Neuronal stem cell (in vitro differentiated cells): ENCODE data around the gene LYRM9.
A peak's percentile ranks its signal among the peaks of the same experiment; 100 is the strongest.

Experiments used
- DNase-seq: peaks from one replicate; pipeline ENCODE4 v3.0.0-alpha.2; 2013; ENCODE audit warnings: low spot score
- H2AFZ ChIP-seq: one replicate; pipeline ENCODE4 v1.6.1; 2013; ENCODE audit warnings: mild to moderate bottlenecking, low read length, inconsistent platforms
- H2AK5ac ChIP-seq: 2 replicates; pipeline ENCODE4 v1.6.1; 2013; ENCODE audit warnings: low read depth, mild to moderate bottlenecking, inconsistent platforms, low read length, moderate library complexity, mixed read lengths
- H2BK120ac ChIP-seq: 2 replicates; pipeline ENCODE4 v1.6.1; 2013; ENCODE audit warnings: low read depth, mild to moderate bottlenecking, inconsistent platforms, low read length, moderate library complexity, mixed read lengths
- H2BK12ac ChIP-seq: one replicate; pipeline ENCODE4 v1.6.1; 2013; ENCODE audit warnings: low read length, inconsistent platforms
- H2BK15ac ChIP-seq: 2 replicates; pipeline ENCODE4 v1.6.1; 2013; ENCODE audit warnings: mild to moderate bottlenecking, low read length, inconsistent platforms, mixed read lengths
- H2BK5ac ChIP-seq: one replicate; pipeline ENCODE4 v1.6.1; 2013; ENCODE audit warnings: inconsistent platforms, mild to moderate bottlenecking, low read length, moderate library complexity
- H3K14ac ChIP-seq: one replicate; pipeline ENCODE4 v1.6.1; 2013; ENCODE audit warnings: low read length, inconsistent platforms
- H3K18ac ChIP-seq: 2 replicates; pipeline ENCODE4 v1.6.1; 2013; ENCODE audit warnings: low read length, inconsistent platforms
- H3K23ac ChIP-seq: 2 replicates; pipeline ENCODE4 v1.6.1; 2013; ENCODE audit warnings: low read depth, mild to moderate bottlenecking, mixed read lengths, low read length, inconsistent platforms; ENCODE audit not compliant: poor library complexity
- H3K27ac ChIP-seq: replicated peaks from 3 replicates; pipeline ENCODE4 v1.5.1; 2013; ENCODE audit warnings: low read length, inconsistent platforms
- H3K27me3 ChIP-seq, 3 experiments: 2 replicates each; pipeline ENCODE4 v1.6.1; 2013; ENCODE audit warnings: low read length in 3 of 3, mild to moderate bottlenecking in 2 of 3, inconsistent platforms in 1 of 3, low read depth in 1 of 3, mixed read lengths in 1 of 3, moderate library complexity in 1 of 3; ENCODE audit not compliant: control insufficient read depth in 3 of 3, insufficient read depth in 3 of 3
- H3K36me3 ChIP-seq, 2 donors: replicated peaks in 1 of 2; 2 replicates each; pipeline ENCODE4 v1.6.1; 2013; ENCODE audit warnings: low read length in 2 of 2; ENCODE audit not compliant: control insufficient read depth in 2 of 2, insufficient read depth in 2 of 2
- H3K4ac ChIP-seq: 2 replicates; pipeline ENCODE4 v1.6.1; 2013; ENCODE audit warnings: inconsistent platforms, mild to moderate bottlenecking, low read length, moderate library complexity
- H3K4me1 ChIP-seq, 2 donors: 1 replicate in 1 of 2; 2 replicates in 1 of 2; pipeline ENCODE4 v1.6.1; 2013; ENCODE audit warnings: low read length in 2 of 2, low read depth in 1 of 2; ENCODE audit not compliant: control insufficient read depth in 2 of 2, insufficient read depth in 1 of 2
- H3K4me2 ChIP-seq: one replicate; pipeline ENCODE4 v1.6.1; 2013; ENCODE audit warnings: mild to moderate bottlenecking, low read length, inconsistent platforms; ENCODE audit not compliant: insufficient read depth, poor library complexity, severe bottlenecking
- H3K4me3 ChIP-seq, 2 donors: 2 replicates each; pipeline ENCODE4 v1.5.1; 2013; ENCODE audit warnings: low read length in 2 of 2, mild to moderate bottlenecking in 2 of 2, inconsistent platforms in 1 of 2, moderate library complexity in 1 of 2
- H3K79me1 ChIP-seq: one replicate; pipeline ENCODE4 v1.6.1; 2013; ENCODE audit warnings: low read depth, mild to moderate bottlenecking, inconsistent platforms, low read length, moderate library complexity
- H3K9ac ChIP-seq: one replicate; pipeline ENCODE4 v1.6.1; 2013; ENCODE audit warnings: mild to moderate bottlenecking, low read depth, low read length, inconsistent platforms; ENCODE audit not compliant: poor library complexity
- H3K9me3 ChIP-seq, 2 donors: replicated peaks in 1 of 2; 2 replicates each; pipeline versions ENCODE3 to v1.6.1; 2013; ENCODE audit warnings: low read length in 2 of 2, mild to moderate bottlenecking in 2 of 2, inconsistent platforms in 1 of 2, low read depth in 1 of 2, mixed read lengths in 1 of 2, moderate library complexity in 1 of 2; ENCODE audit not compliant: control insufficient read depth in 2 of 2, insufficient read depth in 1 of 2
- H4K8ac ChIP-seq: one replicate; pipeline ENCODE4 v1.6.1; 2013; ENCODE audit warnings: low read depth, mild to moderate bottlenecking, inconsistent platforms, low read length, moderate library complexity
- H4K91ac ChIP-seq: one replicate; pipeline ENCODE4 v1.6.1; 2013; ENCODE audit warnings: low read length, low read depth, mild to moderate bottlenecking, inconsistent platforms; ENCODE audit not compliant: poor library complexity
- WGBS, 2 donors: extraction: QIAGEN DNeasy Blood & Tissue Kit; methylation state at CpG; one replicate each; pipeline ENCODE4 v1.1.7; 2013; ENCODE audit warnings: missing lambda C conversion rate in 2 of 2, mixed read lengths in 1 of 2; ENCODE audit not compliant: insufficient read length in 2 of 2, insufficient replicate concordance in 1 of 2; ENCODE audit errors: extremely low coverage in 2 of 2; 5-methylcytosine and 5-hydroxymethylcytosine counted together

LYRM9 gene

GRCh38 chr17:27878776-27879562 is 14.2 kb downstream of the LYRM9 start:
- peaks cover 0 to 2% of the 10 kb centered on the region in 2 donors for H3K36me3 ChIP-seq
- H3K79me1 ChIP-seq: no peaks in the 10 kb centered on the region
- no peak overlapping the region for H2BK12ac ChIP-seq
- no peak overlapping the region for H3K14ac ChIP-seq
- H2AK5ac ChIP-seq: peak overlapping the region; percentile 35
- no peaks in the 10 kb centered on the region for H3K27me3 ChIP-seq
- no peak overlapping the region for H2AFZ ChIP-seq
- H3K4me3 ChIP-seq: no peak overlapping the region
- H3K9me3 ChIP-seq: no peaks in the 10 kb centered on the region
- DNase-seq: no peak
- H3K4ac ChIP-seq: no peak overlapping the region
- WGBS, 2 donors: no CpG with 5 or more reads among the region's 13 CpGs
- no peak overlapping the region for H3K27ac ChIP-seq
- H3K4me2 ChIP-seq: no peak overlapping the region
- peak overlapping the region; percentile 17 for H3K9ac ChIP-seq
- no peak overlapping the region for H4K8ac ChIP-seq
- peak overlapping the region; percentile 31 for H3K18ac ChIP-seq
- peaks cover 0 to 3% of the 10 kb centered on the region in 2 donors for H3K4me1 ChIP-seq
- no peak overlapping the region for H4K91ac ChIP-seq
- H2BK15ac ChIP-seq: no peak overlapping the region
- no peak overlapping the region for H2BK120ac ChIP-seq
- no peak overlapping the region for H2BK5ac ChIP-seq
- H3K23ac ChIP-seq: no peak overlapping the region

- Histone ChIP-seq H3K9ac (no peak overlapping the region), H2BK15ac (no peak overlapping the region), H4K8ac (no peak overlapping the region), H3K36me3 (peaks cover 0 to 2% of the 10 kb centered on the region in 2 donors), H3K4me3 (no peak overlapping the region), H3K4me2 (no peak overlapping the region), H3K23ac (no peak overlapping the region), H3K4me1 (peaks cover 0 to 1% of the 10 kb centered on the region in 2 donors), H2BK120ac (no peak overlapping the region), H3K4ac (no peak overlapping the region), H2BK5ac (no peak overlapping the region), H3K9me3 (peaks cover 0 to 4% of the 10 kb centered on the region in 2 donors), H4K91ac (no peak overlapping the region), H2AFZ (no peak overlapping the region), H3K27ac (no peak overlapping the region), H2AK5ac (no peak overlapping the region), H3K79me1 (no peaks in the 10 kb centered on the region), H3K18ac (no peak overlapping the region), H3K14ac (no peak overlapping the region), H3K27me3 (no peaks in the 10 kb centered on the region), H2BK12ac (no peak overlapping the region)
- DNase-seq: no peak
- WGBS, 2 donors: no CpG with 5 or more reads among the region's 2 CpGs
These were observed 19.4 kb downstream of the LYRM9 start for GRCh38 chr17:27873746-27874145.

GRCh38 chr17:27873211-27873610 is 20.0 kb downstream of the LYRM9 start:
- DNase-seq: no peak
- Histone ChIP-seq H3K4ac (no peak overlapping the region), H2BK5ac (no peak overlapping the region), H3K18ac (no peak overlapping the region), H3K36me3 (no peaks in the 10 kb centered on the region), H4K91ac (no peak overlapping the region), H2AK5ac (no peak overlapping the region), H2BK120ac (no peak overlapping the region), H3K4me2 (no peak overlapping the region), H3K4me3 (no peak overlapping the region), H3K79me1 (no peaks in the 10 kb centered on the region), H3K14ac (no peak overlapping the region), H4K8ac (no peak overlapping the region), H2BK12ac (no peak overlapping the region), H2BK15ac (no peak overlapping the region), H3K27me3 (no peaks in the 10 kb centered on the region), H3K4me1 (peaks cover 0 to 1% of the 10 kb centered on the region in 2 donors), H3K9ac (no peak overlapping the region), H3K9me3 (peaks cover 0 to 4% of the 10 kb centered on the region in 2 donors), H2AFZ (no peak overlapping the region), H3K23ac (no peak overlapping the region), H3K27ac (no peak overlapping the region)
- WGBS, 2 donors: no CpG with 5 or more reads among the region's 2 CpGs

DNA sequence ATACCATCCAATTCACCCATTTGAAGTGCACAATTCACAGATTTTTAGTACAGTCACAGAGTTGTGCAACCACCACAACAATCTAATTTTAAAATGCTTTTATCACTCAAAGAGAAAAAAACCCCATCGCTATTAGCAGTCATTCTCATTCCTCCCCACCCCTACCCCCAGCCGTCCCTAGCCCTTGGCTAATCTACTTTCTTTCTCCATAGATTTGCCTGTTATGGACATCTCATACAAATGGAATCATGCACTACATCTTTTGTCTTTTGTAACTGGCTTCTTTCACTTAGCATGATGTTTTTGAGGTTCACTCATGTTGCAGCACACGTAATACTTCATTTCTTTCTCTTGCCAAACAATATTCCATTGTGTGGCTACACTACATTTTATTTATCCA is 20.4 kb downstream of the LYRM9 start:
- no CpG with 5 or more reads among the region's 3 CpGs for WGBS, 2 donors

More for the DNA sequence above, 20.4 kb downstream of the LYRM9 start:
- Histone ChIP-seq H2BK12ac (no peak overlapping the region), H3K27me3 (no peaks in the 10 kb centered on the region), H3K27ac (no peak overlapping the region), H3K4ac (no peak overlapping the region), H4K91ac (no peak overlapping the region), H2BK5ac (no peak overlapping the region), H3K9ac (no peak overlapping the region), H3K4me2 (no peak overlapping the region), H3K23ac (no peak overlapping the region), H3K79me1 (no peaks in the 10 kb centered on the region), H3K14ac (no peak overlapping the region), H3K9me3 (peaks cover 0 to 4% of the 10 kb centered on the region in 2 donors), H2BK120ac (no peak overlapping the region), H3K4me3 (no peak overlapping the region), H2AFZ (no peak overlapping the region), H3K4me1 (peaks cover 0 to 2% of the 10 kb centered on the region in 2 donors), H3K18ac (no peak overlapping the region), H2BK15ac (no peak overlapping the region), H4K8ac (no peak overlapping the region), H2AK5ac (no peak overlapping the region), H3K36me3 (no peaks in the 10 kb centered on the region)
- DNase-seq: no peak
